HS-27A (cell line): ENCODE measurements around the gene STOML1.

Source experiments
- DNase-seq: peaks from one replicate; pipeline ENCODE4 v3.0.0-alpha.2; 2012; ENCODE audit warnings: low read depth, missing footprints

Gene STOML1

GRCh38 chr15:73928971-73929627 lies 63.0 kb downstream of the STOML1 start:
- DNase-seq: no peak
